GM18858 (cell line): ENCODE results near the gene CDH4.

Experiments
- ATAC-seq: cut with Tn5 transposase; IDR thresholded peaks from one replicate; pipeline ENCODE4 v1.9.1; 2021; ENCODE audit not compliant: unreplicated experiment

CDH4 gene

DNA sequence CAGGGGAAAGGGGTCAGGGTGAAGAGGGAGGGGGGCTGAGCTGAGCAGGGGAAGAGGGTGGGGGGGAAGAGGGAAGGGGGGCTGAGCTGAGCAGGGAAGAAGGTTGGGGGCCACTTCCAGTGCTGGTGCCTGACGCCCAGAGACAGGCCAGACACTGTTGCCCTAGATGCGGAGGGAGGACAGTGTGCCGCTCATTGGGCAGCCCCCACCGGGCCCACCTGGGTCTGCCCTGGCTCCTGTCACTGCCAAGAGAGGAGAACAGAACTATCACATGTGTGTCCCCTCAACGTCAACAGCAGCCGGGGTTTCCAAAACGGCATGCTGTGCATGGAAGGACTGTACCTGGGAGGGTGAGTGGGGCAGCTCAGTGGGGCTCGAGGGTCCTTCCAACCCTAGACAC, 342.1 kb downstream of the CDH4 start:
- no peak for ATAC-seq

DNA sequence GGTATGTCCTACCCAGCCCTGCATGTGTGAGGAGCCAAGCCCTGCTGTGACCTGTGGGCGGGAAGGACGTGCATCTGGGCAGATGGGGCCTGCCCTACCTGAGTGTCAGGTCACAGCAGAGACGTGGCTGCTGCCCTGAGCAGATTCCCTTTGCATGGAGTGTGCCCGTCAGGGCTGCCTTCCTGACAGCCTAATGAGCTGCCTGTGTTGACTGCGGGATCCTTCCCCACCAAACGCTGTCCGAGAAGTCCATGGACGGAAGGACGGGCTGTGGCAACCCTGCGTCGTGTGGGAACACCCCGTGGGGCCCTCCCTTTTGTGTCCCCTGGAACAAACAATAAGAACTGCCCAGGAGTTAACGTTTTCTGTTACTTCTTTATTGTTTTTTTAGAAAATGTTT, 343.2 kb downstream of the CDH4 start:
- no peak for ATAC-seq

DNA sequence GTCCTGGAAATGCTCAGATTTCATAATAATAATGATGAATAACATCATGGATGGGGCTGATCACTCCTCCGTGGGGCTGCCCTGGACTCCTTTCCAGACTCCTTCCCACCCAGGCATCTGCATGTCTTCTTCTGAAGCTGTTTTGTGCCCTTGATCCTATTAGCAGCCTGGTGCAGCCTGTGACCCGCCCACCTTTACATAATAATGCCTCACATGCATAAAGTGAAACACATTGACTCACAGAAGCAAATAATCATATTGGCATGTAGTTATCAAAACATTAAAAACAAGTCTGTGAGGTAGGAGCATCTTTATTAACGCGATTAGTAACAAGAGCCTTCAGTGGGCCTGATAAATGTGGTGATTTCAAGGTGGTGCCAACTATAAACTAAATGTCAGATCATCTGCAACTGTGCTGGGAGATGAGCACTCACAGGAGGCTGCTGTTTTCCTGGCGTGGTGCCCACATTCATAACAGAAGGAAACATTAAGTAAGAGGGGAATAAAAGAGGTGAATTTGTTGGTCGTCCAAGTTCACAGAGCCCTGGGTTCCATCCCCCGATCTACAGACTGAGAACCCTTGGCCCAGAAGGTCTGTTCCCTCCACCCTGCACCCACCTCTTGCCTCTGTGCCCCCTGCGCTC, 344.7 kb downstream of the CDH4 start:
- ATAC-seq, result no peak

DNA sequence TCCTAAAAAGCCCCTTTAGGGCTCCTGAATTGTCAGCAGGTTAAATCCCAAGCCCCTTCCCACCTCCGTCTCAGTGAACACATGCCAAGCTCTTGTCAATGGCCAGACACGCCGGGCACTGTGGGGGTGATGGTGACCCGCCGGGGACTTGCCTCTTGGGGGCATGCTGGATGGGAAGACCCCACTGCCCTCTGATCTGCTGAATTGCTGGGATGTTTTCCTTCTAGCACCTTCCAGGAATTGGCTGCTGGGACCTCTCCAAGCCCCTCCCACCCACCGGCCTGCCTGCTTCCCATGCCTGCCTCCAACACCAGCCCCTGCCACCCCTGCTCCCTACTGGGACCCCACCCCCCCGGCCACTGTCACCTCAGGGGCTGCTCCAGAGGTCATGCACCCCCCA, 345.9 kb downstream of the CDH4 start:
- no peak for ATAC-seq

DNA sequence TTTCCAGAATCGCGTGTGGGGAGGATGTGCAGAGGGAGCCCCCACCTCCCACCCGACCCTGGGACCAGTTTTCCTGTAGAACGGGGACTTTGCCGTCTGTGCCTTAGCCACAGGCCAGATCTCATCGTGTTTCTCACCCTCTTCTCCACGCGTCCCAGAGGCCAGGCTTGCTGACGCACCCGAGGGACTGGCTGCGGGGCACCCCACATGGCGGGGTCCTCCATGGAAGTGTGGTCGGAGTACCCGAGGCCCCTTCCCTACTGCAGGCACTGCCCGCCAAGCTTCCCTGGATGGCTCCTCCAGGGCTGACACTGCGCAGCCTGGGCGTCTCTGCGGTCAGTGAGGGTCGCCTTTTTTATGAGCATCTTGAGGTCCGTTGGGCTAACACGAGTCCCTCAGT, 346.5 kb downstream of the CDH4 start:
- ATAC-seq, result no peak

DNA sequence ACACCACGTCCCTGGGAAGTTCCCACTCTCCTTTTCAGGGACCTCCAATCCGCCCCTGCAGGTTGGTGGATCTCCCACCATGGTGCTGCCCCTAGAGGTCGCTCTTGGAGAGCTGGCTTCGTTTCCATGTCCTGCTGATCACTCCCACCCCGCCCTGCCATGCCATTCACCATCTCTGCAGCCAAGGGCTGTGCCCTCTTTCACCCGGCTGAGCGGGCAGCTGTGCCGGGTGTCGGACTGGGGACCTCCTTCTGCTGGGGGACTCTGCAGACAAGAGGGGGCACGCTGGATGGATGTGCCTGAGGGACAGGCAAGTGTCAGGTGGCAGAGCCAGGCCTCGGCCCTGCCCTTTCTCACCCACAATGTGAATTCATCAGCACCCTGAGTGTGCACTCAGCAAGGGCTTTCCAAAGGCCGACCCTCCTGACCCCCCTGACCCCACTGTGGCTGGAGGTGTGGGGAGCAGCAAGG, 347.0 kb downstream of the CDH4 start:
- ATAC-seq, result no peak

DNA sequence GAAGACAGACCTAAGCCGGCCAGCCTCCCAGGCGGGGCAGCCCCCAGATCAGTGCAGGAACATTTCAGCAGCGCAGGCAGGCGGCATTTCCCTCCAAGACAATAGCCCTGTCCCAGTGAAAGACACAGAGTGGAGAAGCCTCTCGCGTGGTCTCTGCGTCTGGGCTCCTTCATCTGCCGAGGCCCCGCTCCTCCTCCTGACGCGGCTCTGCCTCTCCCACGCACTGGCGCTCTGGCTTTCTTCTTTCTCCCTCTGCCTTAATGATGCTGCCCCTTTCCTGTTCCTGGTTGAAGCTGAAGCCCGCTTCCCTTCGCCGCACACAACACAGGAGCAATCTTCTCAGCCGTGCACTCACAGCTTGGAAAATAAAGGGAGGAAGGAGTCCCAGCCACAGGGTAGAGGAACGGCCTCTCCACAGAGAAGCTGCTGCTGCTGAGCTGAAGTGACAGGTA, 347.5 kb downstream of the CDH4 start:
- ATAC-seq, result no peak

DNA sequence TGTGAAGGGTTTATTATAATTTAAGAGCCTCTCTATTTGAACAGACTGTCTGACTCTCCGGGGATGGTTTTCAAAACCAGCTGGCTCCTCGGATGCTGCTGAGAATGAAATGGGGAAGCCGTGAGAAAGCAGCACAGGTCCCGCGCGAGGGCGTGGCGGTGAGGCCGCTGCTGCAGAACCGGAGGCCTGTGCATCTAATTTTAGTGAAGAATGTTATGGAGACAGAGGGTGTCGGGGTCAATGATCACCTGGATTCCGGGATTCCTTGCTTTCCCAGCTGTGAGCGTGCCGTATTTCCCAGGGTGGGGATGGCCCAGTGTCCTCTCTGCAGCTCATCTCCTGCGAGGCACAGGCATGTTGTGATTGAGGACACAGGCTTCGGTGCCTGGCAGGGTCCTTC, 348.0 kb downstream of the CDH4 start:
- no peak for ATAC-seq

DNA sequence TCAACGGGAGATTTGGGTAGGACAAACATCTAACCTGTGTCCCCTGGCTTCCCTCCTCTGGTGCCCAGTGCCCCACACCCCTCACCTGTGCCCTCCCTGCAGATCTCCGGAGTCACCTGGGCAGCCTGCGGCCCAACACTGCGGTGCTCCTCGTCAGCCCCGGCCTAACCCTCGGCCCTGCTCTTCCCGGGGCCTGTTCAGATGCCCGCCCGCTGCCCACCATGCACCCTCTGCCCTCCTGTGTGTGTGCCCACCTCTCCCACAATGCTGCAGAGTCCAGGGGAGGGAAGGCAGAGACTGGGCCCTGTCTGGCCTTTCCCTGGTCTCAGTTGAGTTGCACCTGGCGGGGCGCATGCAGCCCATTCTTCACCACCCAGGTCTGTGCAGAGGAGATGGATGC, 349.3 kb downstream of the CDH4 start:
- ATAC-seq, result no peak

DNA sequence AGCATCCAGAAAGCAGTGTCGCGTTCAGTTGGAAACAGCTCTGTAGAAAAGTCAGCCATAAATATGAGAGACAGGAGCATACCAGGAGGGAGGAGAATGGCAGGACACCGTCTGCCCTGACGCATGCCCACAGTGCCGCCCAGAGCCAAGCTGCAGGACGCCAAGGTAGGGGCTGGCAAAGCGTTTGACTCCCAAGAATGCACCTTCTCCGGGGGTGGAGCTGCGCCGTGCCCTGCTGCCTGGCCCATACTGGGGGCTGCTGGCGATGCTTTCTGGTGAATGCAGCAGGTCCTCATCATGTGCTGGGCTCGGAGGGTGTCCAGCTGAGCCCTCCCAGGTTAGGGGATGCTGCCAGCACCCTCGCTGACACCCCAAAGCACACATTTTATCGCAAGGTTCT, 349.8 kb downstream of the CDH4 start:
- ATAC-seq, result no peak

DNA sequence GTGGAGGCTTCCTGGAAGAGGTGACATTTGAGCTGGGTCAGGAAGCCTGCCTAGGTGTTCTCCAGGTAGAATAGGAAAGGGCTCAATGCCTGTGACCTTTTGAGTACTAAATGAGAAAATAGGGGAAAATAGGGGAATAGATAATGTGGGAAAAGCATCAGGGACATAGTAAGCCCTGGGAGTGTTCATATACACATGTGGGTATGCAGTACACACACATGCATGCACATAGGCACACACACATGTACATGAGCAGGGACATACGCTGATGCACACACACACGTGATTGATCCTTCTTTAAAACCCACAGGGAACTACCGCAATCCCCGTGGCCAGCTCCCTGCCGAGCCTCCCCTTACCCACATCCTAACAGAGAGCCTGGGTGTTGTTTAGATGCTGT, 351.7 kb downstream of the CDH4 start:
- ATAC-seq, result no peak

DNA sequence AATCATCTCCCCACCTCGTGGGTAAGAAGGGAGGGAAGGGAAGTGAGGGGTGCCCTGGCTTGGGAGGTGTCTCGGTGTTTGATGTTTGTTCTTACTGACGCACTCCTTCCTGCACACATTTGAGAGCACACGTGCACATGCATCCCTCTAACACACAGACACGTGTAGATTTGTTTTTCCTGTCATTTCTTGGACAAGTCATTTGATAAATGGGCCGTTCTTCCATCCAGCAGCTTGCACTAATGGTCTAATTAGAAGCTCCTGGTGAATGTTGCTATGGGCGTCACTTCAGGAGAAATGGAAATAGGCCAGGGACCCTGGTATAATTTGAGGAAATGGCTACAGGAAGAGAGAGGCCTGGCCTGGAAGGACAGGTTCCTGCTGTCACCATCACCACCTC, 352.5 kb downstream of the CDH4 start:
- no peak for ATAC-seq

DNA sequence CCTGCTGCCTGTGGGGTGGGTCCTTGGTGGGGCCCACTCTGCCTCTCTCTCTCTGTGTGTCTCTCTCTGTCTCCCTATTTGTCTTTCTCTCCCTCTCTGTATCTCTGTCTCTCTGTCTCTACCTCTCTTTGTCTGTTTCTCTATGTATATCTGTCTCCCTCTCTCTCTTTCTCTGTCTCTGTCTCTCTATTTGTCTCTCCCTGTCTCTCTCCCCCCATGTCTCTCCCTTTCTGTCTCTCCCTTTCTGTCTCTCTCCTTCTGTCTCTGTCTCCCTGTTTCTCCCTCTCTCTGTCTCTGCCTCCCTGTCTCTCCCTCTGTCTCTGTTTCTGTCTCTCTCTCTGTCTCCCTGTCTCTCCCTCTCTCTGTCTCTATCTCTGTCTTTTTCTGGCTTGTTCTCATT, 353.2 kb downstream of the CDH4 start:
- ATAC-seq, result no peak

DNA sequence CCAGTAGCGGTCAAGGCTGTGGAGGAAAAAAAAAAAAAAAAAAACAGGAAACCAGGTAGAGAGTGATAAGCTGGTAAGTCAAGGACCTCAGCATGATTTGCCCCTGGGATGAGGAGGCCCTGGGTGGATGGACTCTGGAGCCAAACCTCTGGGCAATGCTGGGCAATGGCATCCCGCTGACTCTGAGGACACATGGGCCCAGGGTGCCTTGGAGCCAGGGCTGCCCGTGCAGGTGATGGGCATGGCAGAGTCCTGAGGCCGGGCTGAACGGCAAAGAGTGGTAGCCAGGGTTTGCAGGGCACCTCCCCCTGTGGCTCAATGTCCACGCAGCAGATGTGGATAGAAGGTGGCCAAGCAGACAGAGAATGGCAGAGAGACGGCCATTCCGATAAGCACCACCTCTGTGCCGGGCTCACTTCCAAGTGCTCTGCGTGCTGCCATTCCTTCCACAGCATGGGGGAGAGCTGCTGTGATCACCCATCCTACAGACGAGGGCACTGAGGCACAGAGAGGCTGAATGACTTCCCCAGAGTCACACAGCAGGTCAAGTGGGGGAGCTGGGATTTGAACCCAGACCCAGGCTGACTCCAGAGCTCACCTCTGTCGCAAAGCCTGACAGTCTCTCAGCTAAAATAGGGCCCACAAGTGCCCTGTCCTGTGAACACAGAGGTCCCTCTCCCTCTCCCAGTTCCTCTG, 353.9 kb downstream of the CDH4 start:
- ATAC-seq, result no peak

DNA sequence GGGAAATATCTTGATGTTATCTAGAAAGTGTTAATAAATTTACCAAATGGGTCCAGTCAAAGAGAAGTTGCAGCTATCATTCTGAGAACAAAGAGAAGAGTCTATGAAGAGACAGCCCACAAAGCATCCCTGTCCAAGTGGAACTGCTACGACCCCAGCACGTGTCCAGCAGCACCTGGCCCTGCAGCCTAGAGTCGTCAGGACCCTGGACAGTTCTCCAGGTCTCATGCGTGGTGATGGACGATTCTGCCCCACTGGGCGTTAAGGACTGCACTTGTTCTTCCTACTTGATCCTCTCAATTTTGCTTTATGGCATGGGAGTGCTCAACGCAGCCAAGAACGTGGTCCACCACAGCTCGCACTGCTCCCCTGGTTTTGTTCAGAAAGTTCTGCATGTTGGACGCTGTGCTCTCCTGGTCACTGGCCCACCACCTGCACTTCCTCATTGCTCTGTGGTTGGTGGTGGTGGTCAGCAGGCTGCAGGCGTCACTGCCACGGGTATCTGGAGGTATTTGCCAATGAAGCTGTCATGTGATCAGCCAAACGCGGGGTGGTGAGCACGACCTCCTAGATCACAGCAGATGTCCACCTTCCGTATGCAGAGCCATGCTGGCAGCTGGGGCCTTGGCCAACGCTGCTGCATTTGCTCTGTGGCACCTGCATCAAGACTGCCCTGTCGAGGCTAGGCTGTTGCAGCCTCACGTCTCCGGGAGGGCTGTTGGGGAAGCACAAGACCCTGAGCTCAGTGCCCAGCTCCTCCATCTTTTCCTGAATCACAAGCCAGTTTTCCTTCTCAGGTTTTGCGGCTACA, 356.4 kb downstream of the CDH4 start:
- no peak for ATAC-seq

DNA sequence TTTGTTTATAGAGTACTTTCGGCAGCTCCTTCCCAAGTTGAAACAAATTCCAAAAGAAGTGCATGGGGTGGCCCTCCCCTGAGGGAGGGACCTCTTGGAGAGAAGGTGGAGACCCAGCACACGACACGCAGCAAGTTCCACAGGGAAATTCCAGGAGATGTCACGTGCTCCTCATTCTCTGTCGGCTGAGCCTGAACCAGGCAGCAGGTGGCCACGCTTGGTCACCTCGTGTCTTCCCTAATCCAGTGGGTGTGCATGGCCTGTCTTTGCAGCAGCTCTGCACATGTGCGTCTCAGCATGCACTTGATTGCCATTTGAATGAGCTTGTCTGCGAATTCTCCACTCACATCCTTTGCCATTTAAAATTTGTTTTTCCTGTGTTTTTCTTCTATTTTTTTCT, 357.4 kb downstream of the CDH4 start:
- no peak for ATAC-seq

DNA sequence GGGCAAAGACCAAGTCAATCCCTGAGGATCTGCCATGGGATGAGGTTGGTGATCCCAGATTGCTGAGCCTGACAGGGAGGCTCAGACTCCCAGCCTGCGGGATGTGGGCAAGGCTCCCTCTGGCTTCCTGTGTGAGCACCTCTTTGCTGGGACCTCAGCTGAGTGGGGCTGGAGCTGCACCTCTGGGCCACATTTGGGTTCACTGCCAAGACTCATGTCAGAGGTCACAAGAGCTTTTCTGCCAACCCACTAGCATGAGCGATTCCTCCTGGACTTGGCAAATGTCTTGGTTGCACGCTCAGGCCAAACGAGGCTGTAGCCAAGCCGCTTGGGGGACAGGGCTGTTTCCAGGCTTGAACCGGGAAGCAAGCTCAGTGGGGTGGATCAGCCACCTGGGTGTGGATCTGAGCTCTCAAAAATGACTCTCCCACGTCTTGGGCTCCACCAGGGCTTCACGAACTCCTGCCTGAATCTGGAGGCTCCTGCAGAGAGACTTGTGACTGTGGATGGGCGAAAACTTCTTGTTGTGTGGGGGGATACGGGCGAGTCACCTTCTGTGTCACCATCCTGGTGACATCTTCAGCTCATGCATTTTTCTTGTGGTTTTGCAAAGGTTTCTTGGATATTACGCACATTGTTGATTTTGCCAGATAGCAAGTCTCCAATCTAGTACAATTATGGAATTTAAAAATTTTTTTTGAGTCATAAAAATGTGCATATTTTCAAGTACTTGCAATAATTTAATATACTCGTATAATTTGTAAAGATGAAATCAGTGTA, 359.5 kb downstream of the CDH4 start:
- no peak for ATAC-seq

DNA sequence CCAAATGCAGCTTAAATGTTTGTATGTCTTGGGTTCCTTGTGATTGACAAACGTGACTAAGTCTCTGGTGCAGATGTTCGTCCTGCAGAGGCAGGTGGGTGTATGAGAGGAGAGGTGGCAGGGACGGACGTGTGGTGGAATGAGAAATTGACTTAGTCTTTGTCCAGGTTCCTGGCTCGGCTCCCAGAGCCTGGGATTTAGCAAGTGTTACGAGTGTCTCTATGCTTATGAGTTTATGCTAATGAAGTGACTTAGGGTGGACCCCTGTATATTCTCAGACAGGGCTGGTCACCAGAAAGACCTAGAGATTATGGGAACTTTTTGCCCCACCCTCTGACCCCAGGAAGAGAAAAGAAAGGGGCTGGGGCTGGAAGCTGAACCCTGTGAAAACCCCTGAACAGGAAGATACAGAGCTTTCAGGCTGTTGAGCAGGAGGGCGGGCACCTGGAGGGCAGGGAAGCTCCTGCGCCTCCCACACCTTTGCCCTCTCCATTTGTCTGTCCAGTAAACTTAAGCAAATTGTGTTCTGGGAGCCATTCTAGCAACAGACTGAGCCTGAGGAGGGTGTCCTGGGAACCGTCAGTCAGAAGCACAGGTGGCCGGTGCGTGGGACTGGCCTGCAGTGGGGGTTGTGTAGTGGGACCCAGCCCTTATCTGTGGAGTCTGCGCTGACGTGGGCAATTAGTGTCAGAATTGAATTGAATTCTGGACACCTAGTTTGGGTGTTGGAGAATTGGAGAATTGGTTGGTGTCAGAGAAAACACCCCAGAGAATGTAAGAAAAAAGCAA, 362.1 kb downstream of the CDH4 start:
- no peak for ATAC-seq

DNA sequence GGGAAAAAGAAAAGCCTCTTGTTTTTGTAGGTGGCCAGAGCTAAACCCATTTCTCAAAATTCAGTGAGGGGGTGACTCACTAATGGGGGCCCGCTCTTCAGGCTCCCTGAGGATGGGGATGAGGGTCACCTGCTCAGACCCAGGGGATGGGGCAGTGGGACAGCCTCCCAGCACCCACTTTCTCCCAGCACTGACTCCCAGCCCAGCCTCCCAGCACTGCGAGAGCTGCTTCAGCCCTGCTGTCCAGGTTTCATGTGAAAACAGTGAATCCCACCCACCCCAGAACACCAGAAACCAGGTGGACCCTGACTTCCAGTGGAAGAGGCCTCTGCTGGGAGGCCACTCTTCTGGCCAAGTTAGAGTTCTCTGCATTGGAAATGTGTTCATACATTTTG, 362.6 kb downstream of the CDH4 start:
- ATAC-seq, result no peak

DNA sequence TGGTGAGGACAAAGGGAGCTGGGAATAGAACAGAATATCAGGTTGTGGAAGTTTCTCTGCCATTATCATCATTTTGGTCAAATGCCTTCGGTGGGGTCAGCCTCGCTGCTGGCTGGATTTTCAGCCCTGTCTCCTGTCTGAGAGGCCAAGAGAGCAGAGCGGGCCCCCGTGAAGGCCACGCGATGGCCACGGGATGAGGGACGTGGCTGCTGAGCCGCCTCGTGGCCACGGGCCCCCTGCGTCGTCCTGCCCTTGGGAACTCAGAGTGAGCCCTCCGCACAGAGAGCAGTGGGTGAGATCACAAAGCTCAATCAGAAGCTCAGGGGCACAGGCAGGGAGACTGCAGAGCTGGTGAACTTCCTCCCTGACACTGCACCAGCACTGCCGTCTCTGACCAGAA, 363.7 kb downstream of the CDH4 start:
- ATAC-seq, result no peak
